HEK293 (cell line): ENCODE measurements around the gene PRKCQ.

Experiments used
- MYNN ChIP-seq: fragments of 450-650 bp; formaldehyde crosslinking; IDR thresholded peaks from 2 replicates; pipeline ENCODE4 v1.5.1; 2016; ENCODE audit warnings: missing biosample characterization, missing genetic modification characterization, borderline replicate concordance
- ZNF10 ChIP-seq: fragments of 450-650 bp; formaldehyde crosslinking; IDR thresholded peaks from 2 replicates; pipeline ENCODE4 v1.5.1; 2017; ENCODE audit warnings: missing biosample characterization, missing genetic modification characterization
- ZNF558 ChIP-seq: fragments of 450-650 bp; formaldehyde crosslinking; IDR thresholded peaks from 2 replicates; pipeline ENCODE4 v1.5.1; 2016; ENCODE audit warnings: missing biosample characterization, missing genetic modification characterization

GRCh38 chr10:6384031-6384430 lies 196.0 kb downstream of the PRKCQ start:
- no peak for TF ChIP-seq MYNN (tag by site-specific recombination)
- no peak for TF ChIP-seq ZNF10 (tag by site-specific recombination)
- TF ChIP-seq ZNF558 (tag by site-specific recombination) = no peak
